ENCODE data around the gene NCAPD2. TPM values are rescaled to one million over a fixed set of nuclear protein-coding genes. Genes with fewer than 3 reads are reported as not detected.

Gene NCAPD2
- total RNA-seq, 2 donors from 2014 or later, result 19.9 to 26.7 TPM

DNA sequence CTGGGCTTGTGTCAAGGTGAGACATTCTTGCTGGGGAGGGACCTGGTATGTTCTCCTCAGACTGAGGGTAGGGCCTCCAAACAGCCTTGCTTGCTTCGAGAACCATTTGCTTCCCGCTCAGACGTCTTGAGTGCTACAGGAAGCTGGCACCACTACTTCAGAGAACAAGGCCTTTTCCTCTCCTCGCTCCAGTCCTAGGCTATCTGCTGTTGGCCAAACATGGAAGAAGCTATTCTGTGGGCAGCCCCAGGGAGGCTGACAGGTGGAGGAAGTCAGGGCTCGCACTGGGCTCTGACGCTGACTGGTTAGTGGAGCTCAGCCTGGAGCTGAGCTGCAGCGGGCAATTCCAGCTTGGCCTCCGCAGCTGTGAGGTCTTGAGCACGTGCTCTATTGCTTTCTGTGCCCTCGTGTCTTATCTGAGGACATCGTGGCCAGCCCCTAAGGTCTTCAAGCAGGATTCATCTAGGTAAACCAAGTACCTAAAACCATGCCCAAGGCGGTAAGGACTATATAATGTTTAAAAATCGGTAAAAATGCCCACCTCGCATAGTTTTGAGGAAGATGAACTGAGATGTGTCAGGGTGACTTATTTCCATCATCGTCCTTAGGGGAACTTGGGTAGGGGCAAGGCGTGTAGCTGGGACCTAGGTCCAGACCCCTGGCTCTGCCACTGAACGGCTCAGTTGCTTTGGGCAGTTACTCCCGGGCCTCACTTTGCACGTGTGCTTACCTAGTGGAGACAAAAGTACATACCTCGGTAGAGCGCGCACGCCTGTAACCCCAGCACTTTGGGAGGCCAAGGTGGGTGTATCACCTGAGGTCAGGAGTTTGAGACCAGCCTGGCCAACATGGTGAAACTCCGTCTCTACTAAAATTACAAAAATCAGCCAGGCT is 44.8 kb downstream of the NCAPD2 start:
- Histone ChIP-seq H3K4me3 (no peak overlapping the region), H3K36me3 (peaks cover 27% of the 10 kb centered on the region), H3K27ac (peak overlapping the region; percentile 96 to 97), H3K9me3 (no peaks in the 10 kb centered on the region), H3K27me3 (replicated peaks; ENCODE audit: insufficient read depth) (no peaks in the 10 kb centered on the region), H3K4me1 (ENCODE audit: control insufficient read depth in 1 of 2, low read depth in 2 of 2) (peaks cover 17 to 50% of the 10 kb centered on the region in 2 donors)
- DNase-seq (ENCODE audit: low spot score) (no peak), ATAC-seq (ENCODE audit: insufficient number of reproducible peaks, low FRiP score, low read depth) (no peak)
- TF ChIP-seq, protein P1, sequence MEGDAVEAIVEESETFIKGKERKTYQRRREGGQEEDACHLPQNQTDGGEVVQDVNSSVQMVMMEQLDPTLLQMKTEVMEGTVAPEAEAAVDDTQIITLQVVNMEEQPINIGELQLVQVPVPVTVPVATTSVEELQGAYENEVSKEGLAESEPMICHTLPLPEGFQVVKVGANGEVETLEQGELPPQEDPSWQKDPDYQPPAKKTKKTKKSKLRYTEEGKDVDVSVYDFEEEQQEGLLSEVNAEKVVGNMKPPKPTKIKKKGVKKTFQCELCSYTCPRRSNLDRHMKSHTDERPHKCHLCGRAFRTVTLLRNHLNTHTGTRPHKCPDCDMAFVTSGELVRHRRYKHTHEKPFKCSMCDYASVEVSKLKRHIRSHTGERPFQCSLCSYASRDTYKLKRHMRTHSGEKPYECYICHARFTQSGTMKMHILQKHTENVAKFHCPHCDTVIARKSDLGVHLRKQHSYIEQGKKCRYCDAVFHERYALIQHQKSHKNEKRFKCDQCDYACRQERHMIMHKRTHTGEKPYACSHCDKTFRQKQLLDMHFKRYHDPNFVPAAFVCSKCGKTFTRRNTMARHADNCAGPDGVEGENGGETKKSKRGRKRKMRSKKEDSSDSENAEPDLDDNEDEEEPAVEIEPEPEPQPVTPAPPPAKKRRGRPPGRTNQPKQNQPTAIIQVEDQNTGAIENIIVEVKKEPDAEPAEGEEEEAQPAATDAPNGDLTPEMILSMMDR (IDR thresholded peaks at IDR 0.05), result no peak

DNA sequence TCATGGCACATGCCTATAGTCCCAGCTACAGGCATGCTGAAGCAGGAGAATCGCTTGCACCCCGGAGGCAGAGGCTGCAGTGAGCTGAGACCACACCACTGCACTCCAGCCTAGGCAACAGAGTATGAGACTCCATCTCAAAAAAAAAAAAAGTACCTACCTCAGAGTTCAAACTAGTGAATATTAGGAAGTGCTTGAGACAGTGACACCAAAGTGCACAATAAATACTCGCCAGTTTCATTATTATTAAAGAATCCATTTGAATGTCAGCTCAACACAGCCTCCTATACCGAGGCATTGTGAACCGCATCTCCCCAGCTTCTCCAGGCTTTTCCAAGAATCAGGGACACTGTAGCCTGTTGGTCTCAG is 45.4 kb downstream of the NCAPD2 start:
- Histone ChIP-seq H3K4me1 (ENCODE audit: control insufficient read depth in 1 of 2, low read depth in 2 of 2) (peaks cover 17 to 53% of the 10 kb centered on the region in 2 donors), H3K36me3 (peaks cover 29% of the 10 kb centered on the region), H3K9me3 (no peaks in the 10 kb centered on the region), H3K27ac (peak overlapping the region; percentile 67 to 97), H3K4me3 (no peak overlapping the region), H3K27me3 (replicated peaks; ENCODE audit: insufficient read depth) (no peaks in the 10 kb centered on the region)
- ATAC-seq (ENCODE audit: insufficient number of reproducible peaks, low FRiP score, low read depth), result no peak
- DNase-seq (ENCODE audit: low spot score), result no peak
- TF ChIP-seq, protein P1 (IDR thresholded peaks at IDR 0.05), result no peak

GRCh38 chr12:6539707-6540134 is 45.8 kb downstream of the NCAPD2 start:
- no peaks in the 10 kb centered on the region for H3K9me3 ChIP-seq
- no peak for DNase-seq (ENCODE audit: low spot score)
- peak overlapping the region; percentile 67 to 97 for H3K27ac ChIP-seq
- peaks cover 17 to 55% of the 10 kb centered on the region in 2 donors for H3K4me1 ChIP-seq (ENCODE audit: control insufficient read depth in 1 of 2, low read depth in 2 of 2)
- peaks cover 34% of the 10 kb centered on the region for H3K36me3 ChIP-seq
- ATAC-seq (ENCODE audit: insufficient number of reproducible peaks, low FRiP score, low read depth), result no peak
- H3K4me3 ChIP-seq, result no peak overlapping the region
- TF ChIP-seq, protein P1 (IDR thresholded peaks at IDR 0.05), result no peak
- H3K27me3 ChIP-seq (replicated peaks; ENCODE audit: insufficient read depth), result no peaks in the 10 kb centered on the region

GRCh38 chr12:6540181-6540877 is 46.4 kb downstream of the NCAPD2 start:
- Histone ChIP-seq H3K27me3 (replicated peaks; ENCODE audit: insufficient read depth) (no peaks in the 10 kb centered on the region), H3K27ac (peak overlapping the region; percentile 67 to 97), H3K36me3 (peaks cover 34% of the 10 kb centered on the region), H3K4me1 (ENCODE audit: control insufficient read depth in 1 of 2, low read depth in 2 of 2) (peaks cover 17 to 55% of the 10 kb centered on the region in 2 donors), H3K9me3 (no peaks in the 10 kb centered on the region), H3K4me3 (peak overlapping the region; percentile 23)
- DNase-seq (ENCODE audit: low spot score), result peak; percentile 88
- peak; percentile 74 for ATAC-seq (ENCODE audit: insufficient number of reproducible peaks, low FRiP score, low read depth)
- TF ChIP-seq, protein P1 (IDR thresholded peaks at IDR 0.05), result no peak
